Stimulated activated CD8-positive, alpha-beta memory T cell treated with anti-CD3 and anti-CD28 coated beads, Interleukin-12 subunit alpha, Interleukin-12 subunit beta, amount 100 ng/mL, for 1 hour (primary cell): ENCODE results near the gene DAPK1.

Source experiments
- DNase-seq: peaks from one replicate; pipeline ENCODE4 v3.0.0-alpha.2; 2020; ENCODE audit warnings: low read depth

DAPK1 gene

GRCh38 chr9:87569008-87569509, 71.4 kb downstream of the DAPK1 start:
- no peak for DNase-seq

- no peak for DNase-seq
Observed at GRCh38 chr9:87569518-87569917, 71.9 kb downstream of the DAPK1 start.

- DNase-seq = no peak
Observed at GRCh38 chr9:87570000-87570908, 72.6 kb downstream of the DAPK1 start.

- no peak for DNase-seq
Observed at GRCh38 chr9:87572719-87573118, 75.1 kb downstream of the DAPK1 start.

GRCh38 chr9:87573841-87574342, 76.2 kb downstream of the DAPK1 start:
- DNase-seq = no peak

DNA sequence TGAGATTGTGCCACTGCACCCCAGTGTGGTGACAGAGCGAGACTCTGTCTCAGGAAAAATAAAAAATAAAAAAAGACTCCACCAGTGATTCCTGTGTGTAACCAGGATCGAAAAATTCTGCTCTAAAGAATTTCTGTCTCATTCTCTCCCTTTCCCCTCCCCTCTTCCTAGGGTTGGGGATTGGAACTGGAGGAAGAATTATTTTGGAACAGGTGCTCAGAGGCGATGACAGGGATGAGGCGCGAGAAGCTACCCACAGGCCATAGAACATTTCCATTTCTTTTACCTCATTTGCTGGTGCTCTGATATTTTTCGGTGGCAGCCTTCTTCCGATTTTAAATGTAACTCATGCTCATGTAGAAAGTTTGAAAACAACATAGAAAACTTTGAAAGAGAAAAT, 80.1 kb downstream of the DAPK1 start:
- DNase-seq = no peak

- no peak for DNase-seq
Observed at GRCh38 chr9:87578625-87579024, 81.0 kb downstream of the DAPK1 start.

- no peak for DNase-seq
Observed at GRCh38 chr9:87579781-87580541, 82.3 kb downstream of the DAPK1 start.

- DNase-seq = no peak
Observed at GRCh38 chr9:87580941-87581438, 83.3 kb downstream of the DAPK1 start.

DNA sequence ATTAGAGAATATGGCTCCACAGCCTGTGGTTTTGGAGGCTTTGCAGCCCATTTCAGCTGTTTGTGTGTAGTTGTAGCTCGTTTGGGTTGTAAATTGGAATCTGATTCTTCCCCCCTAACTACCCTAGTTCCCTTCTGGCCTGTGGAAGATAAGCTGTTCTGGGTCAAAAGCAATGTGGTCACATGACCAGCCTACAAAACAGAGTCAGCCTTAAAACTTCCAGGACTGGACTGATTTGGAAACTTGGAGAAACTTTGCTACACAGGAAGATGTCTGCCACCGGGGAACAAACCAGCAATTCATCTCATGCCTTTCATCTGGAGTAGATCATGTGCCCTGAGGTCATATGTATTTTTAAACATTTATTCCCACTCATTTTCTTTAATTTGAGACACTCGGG, 83.8 kb downstream of the DAPK1 start:
- DNase-seq = no peak

GRCh38 chr9:87581949-87582637, 84.4 kb downstream of the DAPK1 start:
- no peak for DNase-seq

- DNase-seq = no peak
Observed at GRCh38 chr9:87584326-87584725, 86.7 kb downstream of the DAPK1 start.

DNA sequence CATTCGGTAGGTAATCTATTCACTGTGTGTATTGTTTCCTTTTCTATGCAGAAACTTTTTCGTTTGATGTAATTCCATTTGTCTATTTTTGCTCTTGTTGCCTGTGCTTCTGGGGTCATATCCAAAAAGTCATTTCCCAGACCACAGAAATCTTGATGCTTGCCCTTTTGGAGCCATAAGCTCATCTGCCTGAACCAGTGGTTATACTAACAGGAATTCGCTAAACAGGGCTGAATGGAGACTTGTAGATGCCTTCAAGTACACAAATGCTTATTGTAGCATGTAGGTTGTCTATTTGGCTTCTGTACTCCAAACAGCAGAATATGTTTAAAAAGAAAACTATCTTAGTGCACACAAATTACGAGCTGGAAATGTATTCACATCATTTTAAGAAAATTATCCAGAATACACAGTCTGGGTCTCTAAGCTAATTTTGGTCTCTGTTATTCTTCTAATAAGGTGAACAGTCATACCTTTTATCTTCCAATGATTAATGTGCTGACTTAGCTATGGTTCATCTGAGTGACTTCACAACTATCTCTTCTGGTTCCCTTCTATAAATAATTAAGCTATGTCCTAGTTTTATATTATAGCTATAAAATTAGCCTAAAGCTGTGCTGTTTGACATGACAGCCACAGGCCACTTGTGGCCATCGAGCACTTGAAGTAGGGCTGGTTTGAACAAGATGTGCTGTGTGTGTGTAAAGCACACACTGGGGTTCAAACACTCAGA, 87.6 kb downstream of the DAPK1 start:
- no peak for DNase-seq

DNA sequence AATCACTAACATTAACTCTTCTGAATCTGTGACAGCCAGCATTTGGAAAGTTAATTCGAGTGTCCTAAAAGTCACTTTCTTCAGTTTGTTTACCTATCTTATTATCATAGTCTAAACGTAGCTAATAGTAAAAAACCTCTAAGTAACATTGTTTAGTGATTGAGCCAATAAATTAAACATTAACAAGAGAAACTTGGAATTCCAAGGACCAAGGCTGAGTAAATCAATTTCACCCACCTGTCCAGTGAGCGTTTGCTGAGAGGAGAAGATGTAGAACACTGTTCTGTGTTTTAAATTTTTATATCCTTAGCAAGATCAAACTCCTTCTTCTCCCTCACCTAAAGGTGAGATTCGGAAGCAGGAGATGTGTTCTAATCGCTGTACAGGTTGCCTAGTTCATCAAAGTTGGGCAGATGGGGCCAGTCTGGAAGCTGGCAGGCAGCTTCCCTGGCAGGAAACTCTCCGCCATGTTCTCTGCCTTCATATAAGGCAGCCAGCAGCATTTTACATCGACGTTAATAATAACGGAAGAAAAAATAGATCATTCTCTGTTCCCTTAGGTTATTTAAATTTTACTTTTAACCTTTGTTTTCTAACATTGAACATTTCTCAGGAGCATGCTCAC, 89.2 kb downstream of the DAPK1 start:
- DNase-seq = no peak

GRCh38 chr9:87587356-87587745, 89.7 kb downstream of the DAPK1 start:
- DNase-seq = no peak

GRCh38 chr9:87587864-87588263, 90.2 kb downstream of the DAPK1 start:
- no peak for DNase-seq

- DNase-seq = no peak
Observed at GRCh38 chr9:87588339-87588738, 90.7 kb downstream of the DAPK1 start.

DNA sequence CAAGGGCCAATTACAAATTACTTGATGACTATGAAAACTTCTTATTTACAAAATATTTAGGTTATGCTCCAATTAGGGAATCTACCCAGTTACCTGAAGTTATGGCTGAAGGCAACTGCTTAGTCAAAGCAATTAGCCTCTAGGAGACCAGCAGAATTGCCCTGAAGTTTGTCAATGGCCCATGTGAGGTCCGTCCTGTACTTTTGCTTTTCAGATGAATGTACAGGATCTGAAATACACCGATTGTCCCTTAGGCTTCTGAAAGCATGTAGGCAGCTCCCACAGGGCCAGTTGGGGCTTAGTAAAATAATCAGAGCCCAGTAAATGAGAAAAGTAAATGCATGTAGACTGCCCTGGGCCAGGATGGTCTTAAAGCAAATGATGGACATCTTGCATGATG, 93.3 kb downstream of the DAPK1 start:
- DNase-seq = no peak

DNA sequence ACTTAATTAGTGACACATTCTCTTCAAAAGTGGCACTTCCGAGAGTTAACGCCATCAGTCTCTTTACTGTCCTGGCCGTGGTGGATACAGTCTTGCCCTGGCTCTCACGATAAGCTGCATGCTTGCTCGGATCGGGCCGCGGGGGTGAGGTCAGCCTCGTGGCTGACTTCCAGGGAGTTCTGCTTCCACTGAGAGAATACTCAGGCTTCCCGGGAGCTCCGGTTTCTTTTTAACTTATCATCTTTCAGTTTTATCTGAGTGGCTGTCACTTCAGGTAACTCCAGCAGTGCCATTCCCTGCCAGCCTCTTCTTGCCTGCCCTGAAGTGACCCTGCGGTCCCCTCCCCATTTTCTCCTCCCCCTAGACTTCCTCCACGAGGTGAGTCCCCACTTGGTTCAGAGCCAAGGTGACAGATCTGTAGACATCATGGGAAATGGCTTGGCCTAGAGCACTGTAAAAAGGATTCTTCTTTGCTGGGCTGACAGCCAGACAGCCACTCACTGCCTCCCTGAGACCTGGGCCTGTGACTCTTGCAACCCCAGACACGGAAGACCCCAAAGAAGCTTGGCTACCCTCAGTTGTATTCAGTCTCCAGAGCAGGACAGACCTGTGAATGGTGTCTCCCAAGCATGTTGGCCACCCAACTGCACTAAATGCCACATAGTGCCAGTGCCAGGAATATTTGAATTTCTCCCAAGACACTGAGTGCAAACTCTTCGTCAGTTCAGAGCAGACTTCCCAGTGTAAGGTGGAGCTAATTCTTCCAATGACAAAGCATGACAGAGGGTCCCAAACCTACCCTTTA, 95.1 kb downstream of the DAPK1 start:
- no peak for DNase-seq

DNA sequence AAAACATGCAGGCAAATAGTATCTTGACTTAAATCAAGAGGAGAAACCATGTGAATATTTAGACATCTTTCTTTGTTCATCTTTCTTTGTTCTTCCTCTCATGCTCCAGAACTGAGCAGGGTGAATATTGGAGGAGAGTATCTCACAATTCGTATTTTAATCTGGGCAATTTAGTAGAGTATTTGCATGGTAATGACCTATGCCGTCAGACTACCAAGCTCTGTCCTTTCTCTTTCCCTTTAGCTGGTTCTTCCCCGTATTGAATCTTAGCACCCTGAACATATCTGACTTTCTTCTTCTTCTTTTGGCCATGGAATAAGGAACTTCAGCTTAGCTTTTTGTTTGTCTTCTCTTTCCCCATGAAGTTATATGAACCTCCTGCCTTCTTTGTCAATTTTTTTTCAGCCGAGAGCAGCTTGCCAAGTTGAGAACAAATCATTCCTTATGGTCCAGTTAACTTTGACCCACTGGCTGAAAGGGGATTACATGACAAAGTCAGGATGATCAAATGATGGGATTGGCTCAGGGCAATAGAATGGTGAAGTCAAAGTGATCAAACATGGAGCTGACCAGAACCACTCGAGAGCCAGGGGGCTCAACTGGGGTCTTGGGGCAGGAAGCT, 95.8 kb downstream of the DAPK1 start:
- no peak for DNase-seq
